NCI-H2227 treated with DMSO at 0.1 percent for 48 hours (cell line): ENCODE results near the gene ZXDA.
"Not testable (repeated sequence)": the region's sequence is repeated elsewhere in the genome, so short reads cannot be mapped to it uniquely, and the experiment has no call there.

Experiments
- DNase-seq: peaks from one replicate; lab custom pipeline; 2025; lab: John Stamatoyannopoulos, UW

ZXDA gene, protein sequence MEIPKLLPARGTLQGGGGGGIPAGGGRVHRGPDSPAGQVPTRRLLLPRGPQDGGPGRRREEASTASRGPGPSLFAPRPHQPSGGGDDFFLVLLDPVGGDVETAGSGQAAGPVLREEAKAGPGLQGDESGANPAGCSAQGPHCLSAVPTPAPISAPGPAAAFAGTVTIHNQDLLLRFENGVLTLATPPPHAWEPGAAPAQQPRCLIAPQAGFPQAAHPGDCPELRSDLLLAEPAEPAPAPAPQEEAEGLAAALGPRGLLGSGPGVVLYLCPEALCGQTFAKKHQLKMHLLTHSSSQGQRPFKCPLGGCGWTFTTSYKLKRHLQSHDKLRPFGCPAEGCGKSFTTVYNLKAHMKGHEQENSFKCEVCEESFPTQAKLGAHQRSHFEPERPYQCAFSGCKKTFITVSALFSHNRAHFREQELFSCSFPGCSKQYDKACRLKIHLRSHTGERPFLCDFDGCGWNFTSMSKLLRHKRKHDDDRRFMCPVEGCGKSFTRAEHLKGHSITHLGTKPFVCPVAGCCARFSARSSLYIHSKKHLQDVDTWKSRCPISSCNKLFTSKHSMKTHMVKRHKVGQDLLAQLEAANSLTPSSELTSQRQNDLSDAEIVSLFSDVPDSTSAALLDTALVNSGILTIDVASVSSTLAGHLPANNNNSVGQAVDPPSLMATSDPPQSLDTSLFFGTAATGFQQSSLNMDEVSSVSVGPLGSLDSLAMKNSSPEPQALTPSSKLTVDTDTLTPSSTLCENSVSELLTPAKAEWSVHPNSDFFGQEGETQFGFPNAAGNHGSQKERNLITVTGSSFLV

DNA sequence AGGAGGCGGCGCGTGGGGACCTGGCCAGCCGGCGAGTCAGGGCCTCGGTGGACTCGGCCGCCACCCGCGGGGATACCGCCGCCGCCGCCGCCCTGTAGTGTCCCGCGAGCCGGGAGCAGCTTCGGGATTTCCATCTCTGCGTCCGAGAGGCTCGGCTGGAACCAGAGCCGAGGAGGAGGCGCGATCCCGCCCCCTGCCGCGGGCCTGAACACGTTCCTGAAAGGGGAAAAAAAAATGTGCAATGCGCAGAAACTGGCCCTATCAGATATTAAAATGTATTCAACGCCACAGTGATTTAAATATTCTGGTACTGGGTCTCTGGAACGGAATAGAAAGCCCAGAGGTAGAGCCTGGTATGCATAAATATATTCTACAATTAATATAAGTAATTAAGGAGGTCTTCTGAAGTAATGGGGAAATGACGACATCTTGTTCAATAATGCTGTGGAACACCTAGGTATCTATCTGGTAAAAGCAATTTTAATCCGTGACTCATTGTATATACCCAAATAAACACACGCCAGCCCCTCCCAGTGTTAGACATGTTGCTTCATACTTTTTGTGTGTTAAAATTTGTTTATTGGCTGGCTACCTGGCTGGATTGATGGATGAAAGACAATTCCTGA lies at the start of gene ZXDA:
Gene ZXDA (minus strand): TSS at position 172 of the 626 bp plus-strand sequence. CDS start 38 bp downstream, at position 134.
- peak; percentile 8 for DNase-seq

DNA sequence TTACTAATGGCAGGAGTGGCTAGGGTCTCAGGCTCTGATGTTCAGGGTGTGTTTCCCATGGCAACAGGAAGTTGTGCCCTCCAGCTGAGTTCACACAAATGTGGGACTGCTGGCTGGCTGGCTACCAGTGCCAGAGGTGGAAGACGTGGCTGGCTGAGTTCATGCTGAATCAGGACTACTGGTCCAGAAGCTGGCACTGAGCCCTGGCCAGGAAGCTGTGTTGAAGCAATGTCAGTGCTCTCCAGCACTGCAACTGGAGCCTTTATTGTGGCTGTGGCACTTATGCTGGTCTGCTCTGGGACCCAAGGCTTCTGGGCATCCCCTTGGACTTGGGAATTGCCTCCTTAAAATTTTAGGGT lies 42.0 kb upstream of the ZXDA start:
- DNase-seq, result no peak

DNA sequence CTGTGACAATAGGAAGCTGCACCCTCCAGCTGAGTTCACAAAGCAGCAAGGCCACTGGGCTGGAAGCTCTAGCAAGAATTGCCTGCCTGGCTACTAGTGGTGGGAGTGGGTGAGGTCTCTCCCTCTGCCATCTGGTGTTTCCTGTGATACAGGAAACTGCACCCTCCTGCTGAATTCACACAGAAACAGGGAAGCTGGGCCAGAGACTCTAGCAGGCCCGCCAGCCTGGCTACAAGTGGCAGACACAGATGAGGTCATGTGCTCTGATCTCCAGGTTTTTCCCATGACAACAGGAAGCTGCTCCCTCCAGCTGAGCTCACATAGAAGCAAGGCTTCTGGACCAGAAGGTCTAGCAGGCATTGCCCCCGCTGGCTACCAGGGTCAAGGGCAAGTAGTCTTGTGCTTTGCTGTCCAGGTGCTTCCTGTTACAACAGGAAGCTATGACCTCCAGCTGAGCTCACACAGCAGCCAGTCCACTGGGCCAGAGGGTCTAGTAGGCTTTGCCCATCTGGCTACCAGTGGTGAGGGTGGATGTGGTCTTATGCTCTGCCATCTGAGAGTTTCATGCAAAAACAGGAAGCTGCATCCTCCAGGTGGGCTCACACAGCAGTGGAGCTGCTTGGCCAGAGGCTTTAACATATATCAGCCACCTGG lies 41.5 kb upstream of the ZXDA start:
- no peak for DNase-seq

DNA sequence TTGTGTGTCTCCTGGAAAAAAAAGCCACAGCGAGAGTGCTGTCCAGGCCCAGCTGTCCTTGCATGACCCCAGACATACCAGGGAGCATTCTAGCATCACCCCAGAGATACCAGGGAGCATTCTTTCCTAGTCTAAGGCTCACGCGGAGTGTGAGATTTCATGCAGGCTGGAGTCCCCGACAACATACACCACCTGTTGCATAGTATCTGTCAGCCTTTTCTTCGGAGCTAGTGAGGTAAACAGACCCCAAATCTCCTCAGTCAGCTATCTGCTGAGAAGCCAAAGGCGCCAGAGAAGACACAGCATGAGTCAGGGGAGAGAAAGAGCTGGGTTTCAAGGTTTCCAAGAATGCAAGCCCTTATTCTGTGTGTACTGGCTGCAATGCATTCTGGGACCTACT lies 23.1 kb upstream of the ZXDA start:
- DNase-seq, result no peak

DNA sequence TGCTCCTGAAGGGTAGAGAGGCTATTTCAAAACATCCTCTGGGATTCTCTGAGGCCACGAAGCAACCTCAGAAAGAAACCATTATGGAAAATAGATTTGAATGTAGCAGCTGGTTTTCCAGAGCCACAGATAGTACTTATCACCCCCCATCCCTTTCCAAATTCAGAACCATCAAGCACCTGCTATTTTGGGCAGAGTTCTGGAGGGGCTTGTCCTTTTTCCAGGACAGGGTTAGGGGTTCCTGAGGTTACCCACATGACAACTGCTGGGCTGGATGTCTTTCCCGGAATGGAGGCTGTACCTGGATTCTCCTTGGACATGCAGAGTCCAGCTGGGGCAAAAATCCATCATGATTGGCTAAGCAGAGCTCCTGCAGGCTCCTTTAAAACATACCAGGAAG lies 22.0 kb upstream of the ZXDA start:
- DNase-seq, result no peak

DNA sequence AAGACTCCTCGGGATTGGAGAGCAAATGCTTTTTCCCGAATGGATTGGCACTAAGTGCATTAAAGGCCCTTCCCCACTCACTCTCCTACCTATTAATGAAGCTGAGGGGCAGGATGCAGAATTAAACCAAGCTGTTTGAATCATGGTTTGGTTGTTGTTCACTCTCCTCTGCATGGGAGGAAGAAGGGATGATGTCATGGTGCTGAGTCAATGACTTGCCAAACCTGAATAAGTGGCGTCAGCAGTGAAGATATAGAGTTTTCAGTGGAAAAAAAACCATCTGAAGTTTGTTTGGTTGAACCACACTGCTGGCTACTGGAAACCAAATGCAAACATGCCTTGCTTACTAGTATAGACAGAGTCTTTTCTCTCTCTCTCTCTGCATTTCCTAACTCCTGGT lies 19.8 kb upstream of the ZXDA start:
- no peak for DNase-seq

DNA sequence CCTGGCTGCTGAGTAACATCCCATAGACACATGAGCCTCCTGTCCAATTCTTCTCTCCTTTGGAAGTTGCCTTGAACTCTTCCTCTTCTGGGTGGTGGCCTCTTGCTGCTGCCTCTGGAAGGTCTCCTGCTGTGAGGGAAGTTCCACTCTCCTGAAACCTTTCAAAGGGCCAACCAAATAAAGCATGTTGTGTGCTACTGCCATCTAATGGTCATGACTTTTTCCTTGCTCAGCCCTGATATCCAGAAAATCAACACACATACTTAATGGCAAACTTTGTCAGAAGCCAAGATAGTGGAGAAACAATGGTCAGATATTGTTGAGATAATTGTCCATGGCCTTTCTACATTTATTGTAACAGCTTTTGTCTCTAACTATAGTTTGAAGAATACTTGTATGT lies 19.1 kb upstream of the ZXDA start:
- no peak for DNase-seq

DNA sequence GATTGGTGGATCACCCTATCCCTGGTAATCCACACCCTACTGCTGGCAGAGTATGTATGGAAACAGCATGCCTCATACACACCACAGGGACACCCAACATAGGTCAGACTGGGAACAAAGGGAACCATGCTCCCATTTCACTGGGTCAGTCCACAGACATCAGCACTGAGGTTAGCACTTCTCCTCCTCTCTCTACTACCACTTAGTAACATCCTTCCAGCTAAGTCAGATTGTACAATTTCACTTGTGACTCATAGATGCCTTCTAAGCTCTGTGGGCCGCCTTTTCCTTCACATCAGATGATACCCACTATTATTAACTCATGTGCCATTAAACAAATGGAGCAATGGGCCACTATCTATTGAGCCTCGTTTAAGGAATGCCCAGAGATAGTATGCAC lies 15.5 kb upstream of the ZXDA start:
- no peak for DNase-seq

DNA sequence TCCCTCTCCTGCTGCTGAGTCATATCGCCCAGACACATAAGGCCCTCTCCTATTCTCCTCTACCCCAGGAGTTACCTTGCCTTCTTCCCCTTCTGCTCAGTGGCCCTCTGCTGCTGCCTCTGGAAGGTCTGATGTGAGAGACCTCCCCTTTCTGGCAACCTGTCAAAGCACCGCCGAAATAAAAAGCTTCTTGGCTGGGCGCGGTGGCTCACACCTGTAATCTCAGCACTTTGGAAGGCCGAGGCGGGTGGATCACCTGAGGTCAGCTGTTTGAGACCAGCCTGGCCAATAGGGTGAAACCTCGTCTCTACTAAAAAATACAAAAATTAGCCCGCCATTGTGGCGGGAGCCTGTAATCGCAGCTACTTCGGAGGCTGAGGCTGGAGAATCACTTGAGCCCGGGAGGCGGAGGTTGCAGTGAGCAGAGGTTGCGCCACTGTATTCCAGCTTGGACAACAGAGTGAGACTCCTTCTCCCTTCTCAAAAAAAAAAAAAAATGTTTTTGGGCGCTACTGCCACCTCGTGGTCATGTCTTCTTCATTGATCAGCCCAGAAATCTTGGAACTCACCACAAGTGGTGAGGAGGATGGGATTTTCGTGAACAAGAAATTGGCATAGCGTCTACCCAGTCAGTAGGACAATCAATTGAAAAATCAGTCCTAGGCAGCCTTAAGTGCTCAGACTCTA lies 8.6 kb upstream of the ZXDA start:
- DNase-seq, result peak; percentile 38

DNA sequence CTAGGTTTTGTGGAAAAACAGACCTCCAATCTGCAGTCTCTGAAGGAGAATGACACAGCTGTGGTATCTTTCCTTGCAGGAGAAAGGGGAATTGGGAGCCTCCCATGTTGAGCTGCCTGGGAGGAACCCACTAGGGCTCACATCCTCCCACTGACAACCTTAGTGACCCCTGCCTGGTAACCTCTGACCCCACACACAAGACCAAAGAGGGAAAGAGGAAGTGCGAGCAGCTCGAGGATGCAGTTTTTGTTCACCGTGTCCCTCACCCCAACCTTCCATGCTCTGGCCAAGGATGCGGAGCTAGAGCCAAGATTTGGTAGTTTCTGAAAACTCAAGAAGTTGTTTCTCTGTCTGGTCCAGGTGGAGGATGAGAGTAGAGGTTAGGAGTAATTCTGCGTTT lies 5.4 kb upstream of the ZXDA start:
- no peak for DNase-seq

DNA sequence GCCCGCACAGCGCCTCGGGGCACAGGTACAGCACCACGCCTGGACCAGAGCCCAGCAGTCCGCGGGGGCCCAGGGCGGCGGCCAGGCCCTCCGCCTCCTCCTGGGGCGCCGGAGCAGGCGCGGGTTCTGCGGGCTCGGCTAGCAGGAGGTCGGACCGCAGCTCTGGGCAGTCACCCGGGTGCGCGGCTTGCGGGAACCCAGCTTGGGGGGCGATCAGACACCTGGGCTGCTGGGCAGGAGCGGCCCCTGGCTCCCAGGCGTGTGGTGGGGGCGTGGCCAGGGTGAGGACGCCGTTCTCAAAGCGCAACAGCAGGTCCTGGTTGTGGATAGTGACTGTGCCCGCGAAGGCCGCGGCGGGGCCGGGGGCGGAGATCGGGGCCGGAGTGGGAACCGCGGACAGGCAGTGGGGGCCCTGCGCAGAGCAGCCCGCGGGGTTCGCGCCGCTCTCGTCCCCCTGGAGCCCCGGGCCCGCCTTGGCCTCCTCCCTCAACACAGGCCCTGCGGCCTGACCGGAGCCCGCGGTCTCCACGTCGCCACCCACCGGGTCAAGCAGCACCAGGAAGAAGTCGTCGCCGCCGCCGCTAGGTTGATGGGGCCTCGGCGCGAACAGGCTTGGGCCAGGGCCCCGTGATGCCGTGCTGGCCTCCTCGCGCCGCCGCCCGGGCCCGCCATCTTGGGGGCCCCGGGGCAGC lies 517 bp downstream of the ZXDA start:
- DNase-seq, result not testable (repeated sequence)

DNA sequence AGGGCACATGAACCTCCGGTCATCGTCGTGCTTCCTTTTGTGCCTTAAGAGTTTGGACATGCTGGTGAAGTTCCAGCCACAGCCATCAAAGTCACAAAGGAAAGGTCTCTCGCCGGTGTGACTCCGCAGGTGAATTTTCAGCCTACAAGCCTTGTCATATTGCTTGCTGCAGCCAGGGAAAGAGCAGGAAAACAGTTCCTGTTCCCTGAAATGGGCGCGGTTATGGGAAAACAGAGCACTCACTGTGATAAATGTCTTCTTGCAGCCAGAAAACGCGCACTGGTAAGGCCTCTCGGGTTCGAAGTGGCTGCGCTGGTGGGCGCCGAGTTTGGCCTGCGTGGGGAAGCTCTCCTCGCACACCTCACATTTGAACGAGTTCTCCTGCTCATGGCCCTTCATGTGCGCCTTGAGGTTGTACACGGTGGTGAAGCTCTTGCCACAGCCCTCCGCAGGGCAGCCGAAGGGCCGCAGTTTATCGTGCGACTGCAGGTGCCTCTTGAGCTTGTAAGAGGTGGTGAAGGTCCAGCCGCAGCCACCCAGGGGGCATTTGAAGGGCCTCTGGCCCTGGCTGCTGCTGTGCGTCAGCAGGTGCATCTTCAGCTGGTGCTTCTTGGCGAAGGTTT lies 1.2 kb downstream of the ZXDA start:
- DNase-seq, result not testable (repeated sequence)

DNA sequence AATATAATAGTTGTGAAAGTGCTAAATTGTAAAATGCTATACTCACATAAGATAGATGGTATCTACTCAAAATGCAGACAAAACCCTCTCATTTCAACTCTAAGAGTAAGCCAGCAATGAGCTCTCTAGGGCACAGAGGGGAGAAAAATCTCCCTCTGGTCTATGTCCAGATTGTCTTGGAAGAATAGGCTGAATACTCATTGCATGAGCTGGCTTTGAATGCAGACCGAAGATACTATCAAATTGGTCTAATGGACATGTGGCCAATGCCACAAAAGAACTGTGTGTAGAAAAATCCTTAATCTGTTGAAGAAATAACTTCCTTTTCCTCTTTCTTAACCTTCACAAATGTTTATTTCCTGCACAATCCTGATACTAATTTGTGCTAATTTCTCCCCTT lies 3.5 kb downstream of the ZXDA start:
- no peak for DNase-seq

DNA sequence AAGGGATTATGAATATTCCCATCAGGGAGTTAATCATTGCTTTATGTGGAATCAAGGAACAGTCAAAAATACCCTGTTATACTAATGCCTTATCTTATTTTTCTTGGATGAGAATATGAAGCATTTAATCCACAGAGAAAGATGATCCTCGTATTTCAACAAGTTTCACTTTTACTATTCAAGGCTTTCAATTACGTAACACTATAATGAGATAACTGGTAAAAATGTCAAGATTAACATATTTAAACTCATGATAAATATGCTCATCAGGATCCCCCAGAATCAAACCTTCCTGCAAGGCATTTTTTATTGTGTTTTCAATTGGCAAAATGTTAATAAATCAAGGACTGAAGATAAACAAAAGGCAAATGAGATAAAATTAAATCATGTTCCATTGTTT lies 5.1 kb downstream of the ZXDA start:
- no peak for DNase-seq

DNA sequence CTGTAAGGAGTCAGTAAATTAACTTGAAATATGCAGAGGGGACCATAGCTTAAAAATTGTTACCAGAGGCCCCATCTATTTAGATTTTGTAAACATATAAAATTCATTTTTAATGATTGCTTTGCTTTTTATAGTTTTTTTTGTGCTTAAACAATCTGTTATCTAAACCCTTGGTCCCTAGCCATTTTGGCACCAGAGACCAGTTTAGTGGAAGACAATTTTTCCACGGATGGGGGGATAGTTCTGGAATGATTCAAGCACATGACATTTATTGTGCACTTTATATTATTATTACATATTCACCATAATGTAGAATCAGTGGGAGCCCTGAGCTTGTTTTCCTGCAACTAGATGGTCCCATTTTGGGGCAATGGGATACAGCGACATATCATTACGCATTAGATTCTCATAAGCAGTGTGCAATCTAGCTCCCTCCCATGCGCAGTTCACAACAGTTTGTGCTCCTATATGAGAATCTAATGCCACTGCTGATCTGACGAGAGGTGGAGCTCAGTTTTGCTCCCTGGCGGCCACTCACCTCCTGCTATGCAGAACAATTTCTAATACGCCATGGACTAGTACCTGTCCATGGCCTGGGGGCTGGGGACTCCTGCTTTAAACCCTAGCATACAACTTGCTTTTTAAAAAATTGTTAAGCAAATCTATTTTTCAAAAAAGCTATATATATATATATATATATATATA lies 5.9 kb downstream of the ZXDA start:
- DNase-seq, result no peak

DNA sequence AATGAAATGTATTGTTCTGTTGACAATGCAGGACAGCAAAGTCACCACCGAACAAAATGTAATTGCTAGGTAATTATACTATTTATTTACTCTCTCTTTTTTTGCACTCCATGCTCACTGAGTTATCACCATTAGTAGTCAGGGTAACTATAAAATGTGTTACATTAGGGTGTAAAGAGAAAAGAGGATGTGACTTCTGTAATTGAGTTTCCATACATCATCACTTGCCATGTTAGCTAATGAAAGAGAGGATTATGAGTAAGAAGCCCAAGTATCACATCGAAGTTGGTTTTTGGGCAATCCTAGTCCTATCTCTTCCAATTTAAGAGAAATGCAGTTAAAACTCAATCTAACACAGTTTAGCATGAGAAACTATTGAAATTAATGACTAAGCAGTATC lies 7.6 kb downstream of the ZXDA start:
- no peak for DNase-seq

DNA sequence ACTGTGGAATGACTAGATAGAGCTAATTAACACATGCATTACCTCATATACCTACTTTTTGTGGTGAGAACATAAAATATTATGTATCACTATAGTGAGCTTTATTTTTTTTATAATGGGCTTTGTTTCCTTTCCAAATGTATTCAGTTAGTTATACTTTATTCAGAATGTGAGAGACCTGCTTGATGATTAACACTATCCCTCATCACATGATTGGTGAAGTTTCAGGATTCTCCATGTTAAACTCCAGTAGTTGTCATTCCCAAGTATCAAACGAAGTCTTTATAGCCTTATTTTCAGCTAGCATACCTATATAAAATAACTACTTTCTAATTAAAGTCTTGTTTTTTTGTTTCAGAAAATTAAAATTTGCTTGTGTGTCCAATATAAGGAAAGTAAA lies 8.8 kb downstream of the ZXDA start:
- no peak for DNase-seq

DNA sequence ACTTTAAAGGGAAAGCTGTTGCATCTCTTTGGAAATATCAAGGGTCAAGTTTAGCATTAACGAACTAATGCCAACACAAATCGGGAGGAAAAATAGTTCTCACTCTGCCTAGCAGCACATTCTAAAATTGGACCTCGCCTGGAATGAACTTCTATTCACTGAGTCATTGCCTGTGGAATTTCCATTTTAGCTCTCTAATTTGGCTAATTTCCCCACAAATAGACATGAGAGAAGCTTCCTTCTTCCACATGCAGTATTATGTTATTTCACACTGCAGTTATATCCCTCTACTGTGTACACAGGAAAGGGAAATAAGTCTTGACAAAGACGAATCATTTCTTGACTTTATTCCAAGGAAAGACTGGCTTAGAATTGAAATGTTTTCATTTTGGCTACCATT lies 9.3 kb downstream of the ZXDA start:
- DNase-seq, result no peak

DNA sequence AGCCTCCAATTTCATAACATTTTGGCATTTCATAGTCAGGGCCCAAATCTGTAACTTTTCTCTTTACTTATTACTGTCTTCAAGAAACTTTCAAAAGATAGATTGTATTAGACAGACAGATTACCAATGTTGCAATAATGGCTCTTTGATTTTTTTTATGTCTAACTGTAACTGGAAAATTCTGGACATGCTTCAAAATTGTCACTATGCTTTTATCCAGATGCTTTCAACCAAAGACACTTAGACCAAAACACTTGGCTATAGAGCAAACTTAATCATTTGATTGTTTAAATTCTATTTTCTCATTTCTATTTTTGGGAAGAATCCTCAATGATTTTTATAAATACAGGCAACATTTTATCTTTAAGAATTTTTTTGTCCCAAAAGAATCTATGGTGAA lies 10.4 kb downstream of the ZXDA start:
- DNase-seq, result no peak

DNA sequence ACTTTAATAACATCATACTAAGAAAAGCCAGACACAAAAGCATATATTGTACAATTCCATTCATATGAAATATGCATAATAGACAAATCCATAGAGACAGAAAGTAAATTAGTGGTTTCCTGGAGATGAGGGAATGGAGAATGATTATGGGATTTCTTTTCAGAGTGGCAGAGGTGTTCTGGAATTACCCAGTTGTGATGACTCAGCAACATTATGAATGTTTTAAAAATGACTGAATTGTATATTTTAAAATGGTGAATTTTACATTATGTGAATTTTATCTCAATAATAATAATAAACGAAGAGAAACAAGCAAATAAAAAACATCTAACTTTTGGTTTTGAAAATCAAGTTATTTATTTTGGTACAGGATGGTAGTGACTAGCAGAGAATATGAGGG lies 11.2 kb downstream of the ZXDA start:
- DNase-seq, result no peak
